Endothelial cell of umbilical vein (primary cell): ENCODE data around the gene WDFY2. TPM values are rescaled to one million over a fixed set of nuclear protein-coding genes. Genes with fewer than 3 reads are reported as not detected.

Experiments used
- BruUV-seq: library from RNA; stranded (reverse); fragments of 400-500 nt; replicated peaks from 2 replicates; lab custom pipeline; 2021; lab: Mats Ljungman, UMichigan
- CTCF ChIA-PET: fragments of 300-600, 350-600 bp; sonication (Branson Sonifier 250); formaldehyde crosslinking; loops from one replicate; lab custom pipeline; 2021; ENCODE audit warnings: antibody characterized with exemption, inconsistent platforms; lab: Charles Lee
- POLR2A ChIA-PET: fragments of 300-600, 350-600 bp; sonication (Branson Sonifier 250); formaldehyde crosslinking; loops from one replicate; lab custom pipeline; 2021; ENCODE audit warnings: antibody characterized with exemption, inconsistent platforms; lab: Charles Lee
- DNase-seq: peaks from one replicate; pipeline ENCODE4 v3.0.0-alpha.2; 2011; ENCODE audit warnings: low read depth, low spot score
- FAIRE-seq: peaks from 2 replicates; lab custom pipeline; 2011; peaks lifted over from hg19 to GRCh38; lab: Jason Lieb, UNC
- H2AFZ ChIP-seq: 2 replicates; pipeline ENCODE4 v1.6.0; 2012; ENCODE audit warnings: low read depth, low read length, control low read depth, inconsistent platforms
- H3K27ac ChIP-seq: 2 replicates; pipeline ENCODE4 v1.5.1; 2011; ENCODE audit warnings: low read depth, mild to moderate bottlenecking, control low read depth, low read length, moderate library complexity; ENCODE audit not compliant: insufficient read depth
- H3K27me3 ChIP-seq, 2 experiments: 2 replicates each; pipeline versions ENCODE4 v1.6.0 to v1.6.1; 2011; ENCODE audit warnings: low read length in 2 of 2, mixed read lengths in 1 of 2; ENCODE audit not compliant: control insufficient read depth in 2 of 2, insufficient read depth in 2 of 2
- H3K36me3 ChIP-seq, 2 experiments: 2 replicates in 1 of 2; 3 replicates in 1 of 2; pipeline ENCODE4 v1.5.1; 2011; ENCODE audit warnings: low read length in 2 of 2, mild to moderate bottlenecking in 1 of 2, moderate library complexity in 1 of 2; ENCODE audit not compliant: control insufficient read depth in 2 of 2, insufficient read depth in 2 of 2; ENCODE audit errors: extremely low read depth in 1 of 2
- H3K4me1 ChIP-seq: 3 replicates; pipeline ENCODE4 v1.5.1; 2011; ENCODE audit warnings: mild to moderate bottlenecking, low read length; ENCODE audit not compliant: control insufficient read depth, insufficient read depth; ENCODE audit errors: extremely low read depth
- H3K4me2 ChIP-seq: 2 replicates; pipeline ENCODE4 v1.6.1; 2011; ENCODE audit warnings: low read length, control low read depth, mixed read lengths; ENCODE audit not compliant: insufficient read depth
- H3K4me3 ChIP-seq, 3 experiments: fragments of 200-600 bp in 1 of 3; sonication (generic), shearing (Covaris generic) in 1 of 3; replicated peaks in 1 of 3; 2 replicates each; pipeline ENCODE4 v1.5.1; 2011 to 2016; ENCODE audit warnings: control low read depth in 3 of 3, low read length in 3 of 3, mild to moderate bottlenecking in 2 of 3, inconsistent platforms in 1 of 3, low read depth in 1 of 3, moderate library complexity in 1 of 3; ENCODE audit not compliant: insufficient read depth in 1 of 3
- H3K79me2 ChIP-seq: 2 replicates; pipeline ENCODE4 v1.6.0; 2012; ENCODE audit warnings: low read length, inconsistent platforms; ENCODE audit not compliant: control insufficient read depth, insufficient read depth
- H3K9ac ChIP-seq: replicated peaks from 2 replicates; pipeline ENCODE3; 2011; ENCODE audit warnings: low read length, control low read depth; ENCODE audit not compliant: insufficient read depth; ENCODE audit errors: extremely low read depth
- H3K9me1 ChIP-seq: replicated peaks from 3 replicates; pipeline ENCODE4 v1.6.0; 2011; ENCODE audit warnings: mild to moderate bottlenecking, low read length; ENCODE audit not compliant: control insufficient read depth, insufficient read depth; ENCODE audit errors: extremely low read depth
- H3K9me3 ChIP-seq: replicated peaks from 2 replicates; pipeline ENCODE4 v1.5.1; 2012; ENCODE audit warnings: low read length, inconsistent platforms; ENCODE audit not compliant: control insufficient read depth, insufficient read depth
- H4K20me1 ChIP-seq: replicated peaks from 2 replicates; pipeline ENCODE3; 2011; ENCODE audit warnings: mild to moderate bottlenecking, low read length; ENCODE audit not compliant: control insufficient read depth, insufficient read depth; ENCODE audit errors: extremely low read depth
- CTCF ChIP-seq, 2 donors: IDR thresholded peaks; 1 replicate in 1 of 2; 2 replicates in 1 of 2; pipeline ENCODE4 v1.5.1; 2011; ENCODE audit warnings: low read length in 2 of 2, mild to moderate bottlenecking in 2 of 2, moderate library complexity in 2 of 2, control low read depth in 1 of 2, inconsistent platforms in 1 of 2, low read depth in 1 of 2; ENCODE audit not compliant: insufficient read depth in 1 of 2; ENCODE audit errors: extremely low read depth in 1 of 2
- EZH2 ChIP-seq: IDR thresholded peaks from 2 replicates; pipeline ENCODE4 v1.6.1; 2012; ENCODE audit warnings: borderline replicate concordance, low read depth, mild to moderate bottlenecking, moderate library complexity, low read length, inconsistent platforms; ENCODE audit not compliant: severe bottlenecking
- FOS ChIP-seq: IDR thresholded peaks from 2 replicates; pipeline ENCODE4 v1.6.1; 2011; ENCODE audit warnings: mild to moderate bottlenecking, low read length, moderate library complexity, borderline replicate concordance; ENCODE audit not compliant: insufficient read depth
- GATA2 ChIP-seq: IDR thresholded peaks from 2 replicates; pipeline ENCODE4 v1.7.0; 2011; ENCODE audit warnings: low read depth, mild to moderate bottlenecking, moderate library complexity, mixed read lengths, low read length; ENCODE audit not compliant: insufficient read length, insufficient read depth
- JUN ChIP-seq: IDR thresholded peaks from 2 replicates; pipeline ENCODE4 v1.6.1; 2011; ENCODE audit warnings: borderline replicate concordance, low read depth; ENCODE audit not compliant: insufficient read length, insufficient read depth
- MYC ChIP-seq: IDR thresholded peaks from one replicate; pipeline ENCODE4 v1.6.1; 2011; ENCODE audit warnings: mild to moderate bottlenecking, low read depth, low read length
- POLR2A ChIP-seq: IDR thresholded peaks from 2 replicates; pipeline ENCODE4 v1.6.1; 2012; ENCODE audit warnings: low read depth, mild to moderate bottlenecking, control low read depth, low read length
- POLR2AphosphoS5 ChIP-seq: IDR thresholded peaks from 2 replicates; pipeline ENCODE4 v1.6.1; 2012; ENCODE audit warnings: low read depth, mild to moderate bottlenecking, control low read depth, low read length, moderate library complexity; ENCODE audit not compliant: insufficient read depth
- dilution Hi-C: fragments of 300-500 bp; cut with MboI; formaldehyde crosslinking; loops from one replicate; pipeline ENCODE4 v1.15.0; 2019; ENCODE audit warnings: low sequenced_read_pairs; ENCODE audit not compliant: extremely low pct_ligation_motif_present
- intact Hi-C: fragments of 100-400 bp; cut with micrococcal nuclease; formaldehyde crosslinking; loops from one replicate; pipeline ENCODE4 v1.10.0; 2022
- polyA plus RNA-seq, 4 experiments: library from polyadenylated mRNA; depleted of rRNA in 3 of 4; stranded (reverse) in 3 of 4; unstranded in 1 of 4; fragments of >200 nt; gene quantifications; 2 replicates each; pipeline versions ENCODE4 v1.2.1 to v1.2.3, GENCODE V29; 2011 to 2012; ENCODE audit warnings: missing spikeins in 1 of 4
- total RNA-seq: library from RNA; stranded (reverse); gene quantifications from 2 replicates; pipeline ENCODE4 v1.2.3, GENCODE V29; 2021
- TF ChIP-seq, protein P1 (sequence below): IDR thresholded peaks from 2 replicates; pipeline ENCODE4 v1.6.1; 2011; ENCODE audit not compliant: insufficient read depth, insufficient read length

The WDFY2 gene
- total and polyA plus RNA-seq, 2 donors (not counting 3 experiments of a cell fraction or from before 2014, with no cell fraction given) = 2.1 to 5.5 TPM

- no peaks in the 10 kb centered on the region for H3K79me2 ChIP-seq
- no peak overlapping the region for H3K9ac ChIP-seq
- no peaks in the 10 kb centered on the region for H3K36me3 ChIP-seq
- ChIA-PET CTCF (interaction anchor here (1.0 to 4.4 kb wide), 5 partner anchors 210 to 670 kb away, joined by 3 to 61 read pairs (median 5); no protein-coding TSS in a partner anchor), POLR2A (interaction anchor here (1.2 kb wide), 1 partner anchor 342 kb away, joined by 4 read pairs; the partner anchor contains the start of gene INTS6)
- H3K9me1 ChIP-seq = no peaks in the 10 kb centered on the region
- TF ChIP-seq FOS (no peak), POLR2AphosphoS5 (no peak), JUN (no peak), CTCF (IDR thresholded peaks at IDR 0.05; ENCODE audit: extremely low read depth in 1 of 2, insufficient read depth in 1 of 2, low read depth in 1 of 2, low read length in 2 of 2) (no peak), POLR2A (no peak), EZH2 (no peak), MYC (no peak), GATA2 (no peak)
- TF ChIP-seq, protein P1, sequence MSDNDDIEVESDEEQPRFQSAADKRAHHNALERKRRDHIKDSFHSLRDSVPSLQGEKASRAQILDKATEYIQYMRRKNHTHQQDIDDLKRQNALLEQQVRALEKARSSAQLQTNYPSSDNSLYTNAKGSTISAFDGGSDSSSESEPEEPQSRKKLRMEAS = no peak
- H3K4me3 ChIP-seq = no peak overlapping the region
- peaks cover 8% of the 10 kb centered on the region for H3K4me1 ChIP-seq
- no peak for FAIRE-seq
- no peaks in the 10 kb centered on the region for H3K27me3 ChIP-seq
- no TSS peak for BruUV-seq
- H3K4me2 ChIP-seq = no peak overlapping the region
- H3K27ac ChIP-seq = no peak overlapping the region
- no peak overlapping the region for H2AFZ ChIP-seq
- dilution Hi-C loops = no loop called here
- no peaks in the 10 kb centered on the region for H4K20me1 ChIP-seq
- no peaks in the 10 kb centered on the region for H3K9me3 ChIP-seq
- no peak for DNase-seq
- intact Hi-C loops = loop anchor here (10.0 kb wide), 1 partner anchor 571 kb away; the partner anchor contains the start of gene FAM124A
Observed at GRCh38 chr13:51795419-51795818, 211.2 kb downstream of the WDFY2 start.
